ENCODE data around the gene ASTN2.

Gene ASTN2

GRCh38 chr9:117156144-117156688 is 258.6 kb downstream of the ASTN2 start:
- no peak for DNase-seq

- DNase-seq = no peak
Observed at GRCh38 chr9:117153021-117153420, 261.8 kb downstream of the ASTN2 start.

- DNase-seq = no peak
Observed at GRCh38 chr9:117151716-117152115, 263.1 kb downstream of the ASTN2 start.

GRCh38 chr9:117149996-117150395 is 264.9 kb downstream of the ASTN2 start:
- DNase-seq = no peak

- DNase-seq = no peak
Observed at GRCh38 chr9:117145811-117146490, 268.9 kb downstream of the ASTN2 start.

- no peak for DNase-seq
Observed at GRCh38 chr9:117145081-117145480, 269.8 kb downstream of the ASTN2 start.

- DNase-seq = no peak
Observed at GRCh38 chr9:117138231-117138630, 276.6 kb downstream of the ASTN2 start.

- DNase-seq = no peak
Observed at GRCh38 chr9:117136461-117136860, 278.4 kb downstream of the ASTN2 start.

GRCh38 chr9:117135501-117136098 is 279.3 kb downstream of the ASTN2 start:
- no peak for DNase-seq

GRCh38 chr9:117134826-117135500 is 279.9 kb downstream of the ASTN2 start:
- DNase-seq = no peak

GRCh38 chr9:117126871-117127270 is 288.0 kb downstream of the ASTN2 start:
- DNase-seq = no peak

GRCh38 chr9:117125531-117125930 is 289.3 kb downstream of the ASTN2 start:
- DNase-seq = no peak

- no peak for DNase-seq
Observed at GRCh38 chr9:117123729-117124128, 291.1 kb downstream of the ASTN2 start.

GRCh38 chr9:117122953-117123352 is 291.9 kb downstream of the ASTN2 start:
- DNase-seq = no peak

- DNase-seq = no peak
Observed at GRCh38 chr9:117122102-117122501, 292.8 kb downstream of the ASTN2 start.

GRCh38 chr9:117121316-117121715 is 293.5 kb downstream of the ASTN2 start:
- no peak for DNase-seq

- DNase-seq = no peak
Observed at GRCh38 chr9:117120061-117120460, 294.8 kb downstream of the ASTN2 start.

GRCh38 chr9:117116084-117116483 is 298.8 kb downstream of the ASTN2 start:
- DNase-seq = no peak

- DNase-seq = no peak
Observed at GRCh38 chr9:117114768-117115167, 300.1 kb downstream of the ASTN2 start.

GRCh38 chr9:117104716-117105495 is 310.0 kb downstream of the ASTN2 start:
- DNase-seq = no peak

- no peak for DNase-seq
Observed at GRCh38 chr9:117104206-117104605, 310.7 kb downstream of the ASTN2 start.

GRCh38 chr9:117103438-117104110 is 311.3 kb downstream of the ASTN2 start:
- DNase-seq = no peak

GRCh38 chr9:117101008-117101407 is 313.8 kb downstream of the ASTN2 start:
- DNase-seq = no peak
